PC-3 (cell line): ENCODE results near the gene ZNF253. TPM values are rescaled to one million over a fixed set of nuclear protein-coding genes. Genes with fewer than 3 reads are reported as not detected.

Source experiments
- ATAC-seq: fragments of 200-7000 bp; cut with Tn5 transposase; 2 replicates; pipeline ENCODE4 v1.9.1; 2020; ENCODE audit warnings: mild to moderate bottlenecking, moderate library complexity
- BruUV-seq: library from RNA; stranded (reverse); fragments of 400-500 nt; replicated peaks from 2 replicates; lab custom pipeline; 2021; lab: Mats Ljungman, UMichigan
- CTCF ChIA-PET: fragments of 300-600 bp; sonication (Branson Sonifier 250); formaldehyde crosslinking; loops from one replicate; lab custom pipeline; 2022; ENCODE audit warnings: antibody characterized with exemption; lab: Charles Lee
- POLR2A ChIA-PET: fragments of 300-600 bp; sonication (Branson Sonifier 250); formaldehyde crosslinking; loops from one replicate; lab custom pipeline; 2022; ENCODE audit warnings: antibody characterized with exemption; ENCODE audit not compliant: unreplicated experiment; lab: Charles Lee
- DNase-seq: peaks from one replicate; pipeline ENCODE4 v3.0.0-alpha.2; 2015
- H2AFZ ChIP-seq: fragments of 300-600 bp; sonication (generic); 2 replicates; pipeline ENCODE4 v1.6.0; 2016; ENCODE audit warnings: antibody characterized with exemption, low read length
- H3F3A ChIP-seq: fragments of 300-600 bp; sonication (generic); one replicate; pipeline ENCODE4 v1.6.0; 2017; ENCODE audit warnings: antibody characterized with exemption, low read length, control low read depth, mild to moderate bottlenecking; ENCODE audit not compliant: unreplicated experiment
- H3K27ac ChIP-seq: fragments of 300-600 bp; sonication (generic); 2 replicates; pipeline ENCODE4 v1.5.1; 2016; ENCODE audit warnings: mild to moderate bottlenecking, low read length
- H3K27me3 ChIP-seq: fragments of 300-600 bp; sonication (generic); 2 replicates; pipeline ENCODE4 v1.6.1; 2016; ENCODE audit warnings: low read length, mixed read lengths
- H3K36me3 ChIP-seq: fragments of 300-600 bp; sonication (generic); 2 replicates; pipeline ENCODE4 v1.6.1; 2016; ENCODE audit warnings: low read depth, mixed run types, low read length, mixed read lengths
- H3K4me1 ChIP-seq: fragments of 300-600 bp; sonication (generic); 2 replicates; pipeline ENCODE4 v1.5.1; 2016; ENCODE audit warnings: low read length; ENCODE audit not compliant: insufficient read depth
- H3K4me2 ChIP-seq: fragments of 300-600 bp; sonication (generic); 2 replicates; pipeline ENCODE4 v1.6.0; 2016; ENCODE audit warnings: low read length
- H3K4me3 ChIP-seq: fragments of 300-600 bp; sonication (generic); 2 replicates; pipeline ENCODE4 v1.5.1; 2016; ENCODE audit warnings: mild to moderate bottlenecking, low read length, mixed read lengths
- H3K79me2 ChIP-seq: fragments of 300-600 bp; sonication (generic); 2 replicates; pipeline ENCODE4 v1.6.1; 2017; ENCODE audit warnings: low read length, mixed read lengths
- H3K9ac ChIP-seq: fragments of 300-600 bp; sonication (generic); 2 replicates; pipeline ENCODE4 v1.6.0; 2016; ENCODE audit warnings: mild to moderate bottlenecking, low read length
- H3K9me2 ChIP-seq: fragments of 300-600 bp; sonication (generic); replicated peaks from 2 replicates; pipeline ENCODE4 v1.6.1; 2016; ENCODE audit warnings: mixed run types, low read length, mixed read lengths
- H3K9me3 ChIP-seq: fragments of 300-600 bp; sonication (generic); 2 replicates; pipeline ENCODE4 v1.6.1; 2016; ENCODE audit warnings: low read length, mixed read lengths
- H4K20me1 ChIP-seq: fragments of 300-600 bp; sonication (generic); 2 replicates; pipeline ENCODE4 v1.6.1; 2016; ENCODE audit warnings: low read length, mixed read lengths
- CTCF ChIP-seq: fragments of 300-600 bp; sonication (generic); conservative IDR thresholded peaks from 2 replicates; pipeline ENCODE4 v1.5.1; 2017; ENCODE audit warnings: antibody characterized with exemption, low read depth, mild to moderate bottlenecking, low read length
- EZH2 ChIP-seq: fragments of 300-600 bp; sonication (generic); IDR thresholded peaks from one replicate; pipeline ENCODE4 v1.6.1; 2017; ENCODE audit warnings: antibody characterized with exemption, mild to moderate bottlenecking, low read length; ENCODE audit not compliant: unreplicated experiment
- EZH2phosphoT487 ChIP-seq: fragments of 300-600 bp; sonication (generic); IDR thresholded peaks from 2 replicates; pipeline ENCODE4 v1.6.1; 2018; ENCODE audit warnings: mild to moderate bottlenecking, antibody characterized with exemption, low read length, borderline replicate concordance
- intact Hi-C: fragments of 100-400 bp; cut with micrococcal nuclease; formaldehyde crosslinking; loops from 2 replicates; pipeline ENCODE4 v1.9.0; 2023
- total RNA-seq: library from RNA; depleted of rRNA; stranded (reverse); fragments of >200 nt; gene quantifications from 2 replicates; pipeline ENCODE4 v1.2.3, GENCODE V29; 2014; rRNA removed

ZNF253 gene
- total RNA-seq, 1 experiment from 2014 or later, result 1.1 TPM

GRCh38 chr19:19937403-19937802 is 71.7 kb downstream of the ZNF253 start:
- H2AFZ ChIP-seq, result no peak overlapping the region
- intact Hi-C loops, result no loop called here
- no peaks in the 10 kb centered on the region for H3K79me2 ChIP-seq
- ChIA-PET CTCF (no interaction called here), POLR2A (no interaction called here)
- H3K36me3 ChIP-seq, result peaks cover 11% of the 10 kb centered on the region; the same call in 1 of the 2 replicates
- no peaks in the 10 kb centered on the region for H3K27me3 ChIP-seq
- H3K9me2 ChIP-seq, result no peaks in the 10 kb centered on the region
- ATAC-seq, result no peak
- TF ChIP-seq EZH2, result no peak
- no peak for TF ChIP-seq EZH2phosphoT487
- TF ChIP-seq CTCF, result no peak
- no peak overlapping the region for H3K4me3 ChIP-seq
- peaks cover 50% of the 10 kb centered on the region for H3K9me3 ChIP-seq
- H4K20me1 ChIP-seq, result no peaks in the 10 kb centered on the region
- no peak overlapping the region for H3K27ac ChIP-seq
- H3K4me1 ChIP-seq, result no peaks in the 10 kb centered on the region
- no peak overlapping the region for H3K9ac ChIP-seq
- H3K4me2 ChIP-seq, result no peak overlapping the region
- H3F3A ChIP-seq, result no peaks in the 10 kb centered on the region
- BruUV-seq, result no TSS peak
- no peak for DNase-seq

GRCh38 chr19:19938449-19938848 is 72.8 kb downstream of the ZNF253 start:
- Histone ChIP-seq H3K27me3 (no peaks in the 10 kb centered on the region), H3K36me3 (peaks cover 7% of the 10 kb centered on the region; the same call in 1 of the 2 replicates), H3K4me3 (no peak overlapping the region), H3K79me2 (no peaks in the 10 kb centered on the region), H3K9ac (no peak overlapping the region), H3F3A (no peaks in the 10 kb centered on the region), H3K27ac (no peak overlapping the region), H3K9me2 (no peaks in the 10 kb centered on the region), H3K9me3 (peaks cover 39% of the 10 kb centered on the region), H2AFZ (no peak overlapping the region), H4K20me1 (no peaks in the 10 kb centered on the region), H3K4me2 (no peak overlapping the region), H3K4me1 (no peaks in the 10 kb centered on the region)
- no peak for DNase-seq
- CTCF ChIA-PET, result no interaction called here
- ATAC-seq, result no peak
- intact Hi-C loops, result no loop called here
- BruUV-seq, result no TSS peak
- no peak for TF ChIP-seq EZH2
- POLR2A ChIA-PET, result no interaction called here

GRCh38 chr19:19943848-19944582 is 78.3 kb downstream of the ZNF253 start:
- TF ChIP-seq EZH2 (no peak), CTCF (no peak), EZH2phosphoT487 (no peak)
- no peaks in the 10 kb centered on the region for H3K4me1 ChIP-seq
- DNase-seq (no peak), ATAC-seq (no peak)
- no peaks in the 10 kb centered on the region for H3K36me3 ChIP-seq
- H3K79me2 ChIP-seq, result no peaks in the 10 kb centered on the region
- CTCF ChIA-PET, result no interaction called here
- H3K4me2 ChIP-seq, result no peak overlapping the region
- no peak overlapping the region for H2AFZ ChIP-seq
- H3K27ac ChIP-seq, result no peak overlapping the region
- H4K20me1 ChIP-seq, result no peaks in the 10 kb centered on the region
- H3F3A ChIP-seq, result no peaks in the 10 kb centered on the region
- no peak overlapping the region for H3K9ac ChIP-seq
- POLR2A ChIA-PET, result no interaction called here
- no TSS peak for BruUV-seq
- H3K4me3 ChIP-seq, result no peak overlapping the region
- H3K9me3 ChIP-seq, result 0 out of 2 replicates have a peak, but pooled peaks cover 10% of the 10 kb centered on the region
- H3K27me3 ChIP-seq, result no peaks in the 10 kb centered on the region
- intact Hi-C loops, result no loop called here
- H3K9me2 ChIP-seq, result no peaks in the 10 kb centered on the region

Other genes with a start within 250 kb of the ZNF253 start
- 6.9 TPM in 2 replicates for gene PBX4, start 247.2 kb upstream of the ZNF253 start, total RNA-seq
- gene LPAR2, start 237.7 kb upstream of the ZNF253 start, total RNA-seq, result 26.6 and 31.0 TPM in 2 replicates
- 6.3 and 11.1 TPM in 2 replicates for gene GMIP, start 222.2 kb upstream of the ZNF253 start, total RNA-seq
- 48.5 and 58.2 TPM in 2 replicates for gene ATP13A1, start 202.2 kb upstream of the ZNF253 start, total RNA-seq
- 11.0 and 11.3 TPM in 2 replicates for gene ZNF101, start 197.0 kb upstream of the ZNF253 start, total RNA-seq
- 2.4 and 3.0 TPM in 2 replicates for gene ZNF14, start 132.8 kb upstream of the ZNF253 start, total RNA-seq
- 2.4 TPM in 1 of 2 replicates, not detected in the other for gene ZNF506, start 44.1 kb upstream of the ZNF253 start, total RNA-seq
- gene ZNF93, start 35.1 kb downstream of the ZNF253 start, total RNA-seq, result 0.40 and 1.7 TPM in 2 replicates
- gene ZNF682, start 173.6 kb downstream of the ZNF253 start, total RNA-seq, result 0.69 and 3.5 TPM in 2 replicates
- gene ZNF90, start 212.1 kb downstream of the ZNF253 start, total RNA-seq, result not detected in 2 replicates